Measurements from ENCODE around the gene VAMP8.
"Not testable (repeated sequence)": the region's sequence is repeated elsewhere in the genome, so short reads cannot be mapped to it uniquely, and the experiment has no call there.

Gene VAMP8

DNA sequence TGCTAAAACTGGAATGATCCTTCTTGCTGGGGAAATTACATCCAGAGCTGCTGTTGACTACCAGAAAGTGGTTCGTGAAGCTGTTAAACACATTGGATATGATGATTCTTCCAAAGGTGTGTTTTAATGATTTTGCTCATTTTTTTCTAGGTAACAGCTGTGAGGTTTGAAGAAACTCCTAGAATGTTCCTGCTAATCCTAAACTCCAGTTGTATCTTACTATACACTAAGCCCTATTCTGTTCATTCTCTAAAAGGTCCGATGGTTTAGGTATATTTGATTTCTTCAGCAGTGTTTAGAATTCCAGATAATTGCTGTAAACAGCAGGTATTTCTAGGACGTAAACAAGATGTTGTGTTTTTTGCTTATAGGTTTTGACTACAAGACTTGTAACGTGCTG, 36.1 kb upstream of the VAMP8 start:
- DNase-seq (ENCODE audit: low read depth) = no peak
- peak overlapping the region; percentile 86 for H3K4me3 ChIP-seq (ENCODE audit: control insufficient read depth, low read depth, low read length)
- TF ChIP-seq, protein P1, sequence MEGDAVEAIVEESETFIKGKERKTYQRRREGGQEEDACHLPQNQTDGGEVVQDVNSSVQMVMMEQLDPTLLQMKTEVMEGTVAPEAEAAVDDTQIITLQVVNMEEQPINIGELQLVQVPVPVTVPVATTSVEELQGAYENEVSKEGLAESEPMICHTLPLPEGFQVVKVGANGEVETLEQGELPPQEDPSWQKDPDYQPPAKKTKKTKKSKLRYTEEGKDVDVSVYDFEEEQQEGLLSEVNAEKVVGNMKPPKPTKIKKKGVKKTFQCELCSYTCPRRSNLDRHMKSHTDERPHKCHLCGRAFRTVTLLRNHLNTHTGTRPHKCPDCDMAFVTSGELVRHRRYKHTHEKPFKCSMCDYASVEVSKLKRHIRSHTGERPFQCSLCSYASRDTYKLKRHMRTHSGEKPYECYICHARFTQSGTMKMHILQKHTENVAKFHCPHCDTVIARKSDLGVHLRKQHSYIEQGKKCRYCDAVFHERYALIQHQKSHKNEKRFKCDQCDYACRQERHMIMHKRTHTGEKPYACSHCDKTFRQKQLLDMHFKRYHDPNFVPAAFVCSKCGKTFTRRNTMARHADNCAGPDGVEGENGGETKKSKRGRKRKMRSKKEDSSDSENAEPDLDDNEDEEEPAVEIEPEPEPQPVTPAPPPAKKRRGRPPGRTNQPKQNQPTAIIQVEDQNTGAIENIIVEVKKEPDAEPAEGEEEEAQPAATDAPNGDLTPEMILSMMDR (conservative IDR thresholded peaks at IDR 0.05; ENCODE audit: control insufficient read depth, insufficient read depth, low read depth, low read length) = no peak

DNA sequence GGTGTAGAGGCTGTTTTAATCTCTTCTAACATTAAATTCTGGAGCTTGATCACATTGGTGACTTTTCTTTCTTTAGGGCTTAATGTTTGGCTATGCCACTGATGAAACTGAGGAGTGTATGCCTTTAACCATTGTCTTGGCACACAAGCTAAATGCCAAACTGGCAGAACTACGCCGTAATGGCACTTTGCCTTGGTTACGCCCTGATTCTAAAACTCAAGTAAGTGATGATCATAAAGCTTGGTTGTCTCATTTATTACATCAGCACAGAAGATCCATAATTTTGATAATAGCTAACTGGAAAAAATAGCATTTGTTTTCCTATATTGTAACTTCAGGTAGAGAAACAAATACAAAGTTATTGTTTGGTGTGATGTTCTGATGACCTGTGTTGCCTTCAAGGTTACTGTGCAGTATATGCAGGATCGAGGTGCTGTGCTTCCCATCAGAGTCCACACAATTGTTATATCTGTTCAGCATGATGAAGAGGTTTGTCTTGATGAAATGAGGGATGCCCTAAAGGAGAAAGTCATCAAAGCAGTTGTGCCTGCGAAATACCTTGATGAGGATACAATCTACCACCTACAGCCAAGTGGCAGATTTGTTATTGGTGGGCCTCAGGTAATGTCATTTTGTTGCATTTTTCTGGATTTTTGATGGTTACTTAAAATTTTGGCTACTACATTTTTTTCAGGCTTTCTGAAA, 35.5 kb upstream of the VAMP8 start:
- H3K4me3 ChIP-seq (ENCODE audit: control insufficient read depth, low read depth, low read length) = peak overlapping the region; percentile 86
- DNase-seq (ENCODE audit: low read depth) = no peak
- TF ChIP-seq, protein P1 (conservative IDR thresholded peaks at IDR 0.05; ENCODE audit: control insufficient read depth, insufficient read depth, low read depth, low read length) = no peak

DNA sequence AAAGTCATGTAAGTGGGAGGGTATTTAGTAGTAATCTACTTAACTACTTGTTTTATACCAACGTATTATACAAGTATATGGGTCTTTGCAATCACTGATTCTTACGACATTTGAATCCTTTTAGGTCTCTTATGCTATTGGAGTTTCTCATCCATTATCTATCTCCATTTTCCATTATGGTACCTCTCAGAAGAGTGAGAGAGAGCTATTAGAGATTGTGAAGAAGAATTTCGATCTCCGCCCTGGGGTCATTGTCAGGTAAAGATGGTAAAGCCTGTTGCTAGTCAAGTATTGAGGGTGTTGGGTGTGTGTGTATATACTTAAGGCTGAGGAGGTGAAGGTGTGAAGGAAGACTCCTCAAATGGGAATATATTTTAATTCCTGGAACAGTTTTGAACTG, 34.6 kb upstream of the VAMP8 start:
- peak overlapping the region; percentile 15 for H3K4me3 ChIP-seq (ENCODE audit: control insufficient read depth, low read depth, low read length)
- TF ChIP-seq, protein P1 (conservative IDR thresholded peaks at IDR 0.05; ENCODE audit: control insufficient read depth, insufficient read depth, low read depth, low read length) = no peak
- no peak for DNase-seq (ENCODE audit: low read depth)

DNA sequence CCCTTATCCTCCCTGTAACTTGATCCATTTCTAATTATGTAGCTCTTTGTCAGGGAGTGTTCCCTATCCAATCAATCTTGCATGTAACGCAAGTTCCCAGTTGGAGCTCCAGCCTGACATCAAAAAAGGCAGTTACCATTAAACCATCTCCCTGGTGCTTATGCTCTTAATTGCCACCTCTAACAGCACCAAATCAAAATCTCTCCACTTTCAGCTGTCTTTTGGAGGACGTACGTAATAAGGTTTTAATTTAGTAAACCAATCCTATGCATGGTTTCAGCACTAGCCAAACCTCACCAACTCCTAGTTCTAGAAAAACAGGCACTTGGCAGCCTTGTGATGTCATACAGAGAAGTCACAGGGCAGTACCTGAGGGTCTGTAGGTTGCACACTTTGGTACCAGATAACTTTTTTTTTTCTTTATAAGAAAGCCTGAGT, 33.1 kb upstream of the VAMP8 start:
- H3K4me3 ChIP-seq (ENCODE audit: control insufficient read depth, low read depth, low read length); DNase-seq (ENCODE audit: low read depth): not testable (repeated sequence)

DNA sequence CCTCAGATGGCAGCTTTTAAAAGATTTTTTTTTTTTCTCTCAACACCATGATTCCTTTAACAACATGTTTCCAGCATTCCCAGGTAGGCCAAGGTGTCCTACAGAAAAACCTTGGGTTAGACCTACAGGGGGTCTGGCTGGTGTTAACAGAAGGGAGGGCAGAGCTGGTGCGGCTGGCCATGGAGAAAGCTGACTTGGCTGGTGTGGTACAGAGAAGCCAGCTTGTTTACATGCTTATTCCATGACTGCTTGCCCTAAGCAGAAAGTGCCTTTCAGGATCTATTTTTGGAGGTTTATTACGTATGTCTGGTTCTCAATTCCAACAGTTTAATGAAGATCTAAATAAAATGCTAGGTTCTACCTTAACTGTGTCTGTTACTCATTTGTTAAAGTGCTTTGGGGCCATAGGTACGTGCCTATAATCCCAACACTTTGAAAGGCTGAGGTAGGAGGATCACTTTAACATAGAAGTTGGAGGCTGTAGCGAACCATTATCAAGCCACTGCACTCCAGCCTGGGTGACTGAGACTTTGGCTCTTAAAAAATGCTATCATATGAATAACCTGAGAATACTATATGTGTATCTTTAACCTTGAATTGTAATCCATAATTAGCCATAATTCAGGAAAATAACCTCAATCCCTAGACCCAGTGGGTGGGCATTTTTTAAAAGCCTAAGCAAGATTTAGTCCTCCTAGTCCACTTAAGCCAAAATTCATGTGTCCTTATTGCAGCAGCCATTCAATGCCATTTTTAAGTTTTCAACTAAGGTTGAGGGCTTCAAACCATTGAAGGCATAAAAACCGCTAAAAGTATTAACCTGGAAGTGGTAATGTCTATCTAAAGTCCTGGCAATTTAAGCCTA, 32.2 kb upstream of the VAMP8 start:
- not testable (repeated sequence) for H3K4me3 ChIP-seq (ENCODE audit: control insufficient read depth, low read depth, low read length); DNase-seq (ENCODE audit: low read depth)

DNA sequence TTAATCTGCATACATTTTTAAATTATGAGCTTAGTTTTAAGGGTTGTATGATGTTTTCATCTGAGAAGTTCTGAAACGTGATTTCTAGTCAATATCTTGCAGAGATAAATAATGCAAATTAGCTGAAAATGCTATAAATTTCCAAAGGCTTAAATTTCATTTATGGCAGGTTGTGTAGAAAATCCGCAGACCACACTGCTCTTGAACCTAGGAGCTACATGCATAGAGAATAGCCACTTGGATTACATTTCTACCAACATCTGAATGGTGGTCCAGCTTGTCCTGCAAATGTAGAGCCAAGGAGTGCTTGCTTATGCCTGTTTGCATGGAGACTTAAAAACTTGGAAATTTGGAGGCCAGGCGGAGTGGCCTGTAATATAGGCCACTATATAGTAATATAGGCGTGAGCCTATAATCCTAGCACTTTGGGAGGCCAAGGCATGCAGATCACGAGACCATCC, 31.6 kb upstream of the VAMP8 start:
- no peak for DNase-seq (ENCODE audit: low read depth)
- TF ChIP-seq, protein P1 (conservative IDR thresholded peaks at IDR 0.05; ENCODE audit: control insufficient read depth, insufficient read depth, low read depth, low read length) = no peak
- H3K4me3 ChIP-seq (ENCODE audit: control insufficient read depth, low read depth, low read length) = no peak overlapping the region

DNA sequence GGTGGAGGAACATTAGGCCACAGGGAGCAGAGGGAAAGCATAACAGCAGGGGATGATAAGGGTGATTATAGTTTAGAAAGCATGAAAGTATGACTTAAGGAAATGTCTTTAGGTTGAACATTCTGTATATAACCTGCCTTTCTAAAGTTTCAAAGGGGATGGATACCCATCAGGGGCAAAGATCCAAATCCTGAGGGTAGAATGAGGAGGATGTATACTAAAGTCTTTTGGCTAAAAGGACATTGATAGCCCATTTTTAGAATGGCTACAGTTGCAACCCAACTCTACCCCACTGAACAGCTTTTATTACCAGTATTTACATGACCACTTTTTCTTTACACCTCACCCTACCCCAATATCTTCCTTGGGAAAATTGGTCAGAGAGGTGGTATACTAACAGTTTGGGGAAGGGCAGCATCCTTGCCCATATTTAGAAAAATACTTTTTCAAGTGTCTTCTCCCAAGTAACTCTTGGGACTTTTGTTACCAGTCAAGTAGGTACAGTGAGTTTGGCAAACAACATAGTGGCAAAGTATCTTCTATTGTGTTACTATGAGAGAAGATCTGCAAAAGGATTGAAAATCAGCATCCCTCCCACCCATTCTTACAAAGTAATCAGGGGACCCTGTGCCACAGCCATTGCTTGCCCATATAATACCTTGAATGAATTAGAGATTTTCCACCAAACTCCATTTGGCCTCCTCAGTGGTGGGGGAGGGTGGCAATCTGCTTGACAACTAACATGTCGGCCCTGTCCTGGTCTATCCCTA, 30.1 kb upstream of the VAMP8 start:
- TF ChIP-seq, protein P1 (conservative IDR thresholded peaks at IDR 0.05; ENCODE audit: control insufficient read depth, insufficient read depth, low read depth, low read length) = no peak
- DNase-seq (ENCODE audit: low read depth) = peak; percentile 33
- H3K4me3 ChIP-seq (ENCODE audit: control insufficient read depth, low read depth, low read length) = no peak overlapping the region
